RKO (cell line): ENCODE data around the gene EFHC1.

Source experiments
- DNase-seq: peaks from one replicate; pipeline ENCODE4 v3.0.0-alpha.2; 2016; ENCODE audit warnings: low spot score

EFHC1 gene

GRCh38 chr6:52518279-52518945, 98.3 kb downstream of the EFHC1 start:
- DNase-seq, result no peak

GRCh38 chr6:52519618-52520017, 99.5 kb downstream of the EFHC1 start:
- no peak for DNase-seq

- DNase-seq, result no peak
Measured at GRCh38 chr6:52522151-52522626, 102.0 kb downstream of the EFHC1 start.

DNA sequence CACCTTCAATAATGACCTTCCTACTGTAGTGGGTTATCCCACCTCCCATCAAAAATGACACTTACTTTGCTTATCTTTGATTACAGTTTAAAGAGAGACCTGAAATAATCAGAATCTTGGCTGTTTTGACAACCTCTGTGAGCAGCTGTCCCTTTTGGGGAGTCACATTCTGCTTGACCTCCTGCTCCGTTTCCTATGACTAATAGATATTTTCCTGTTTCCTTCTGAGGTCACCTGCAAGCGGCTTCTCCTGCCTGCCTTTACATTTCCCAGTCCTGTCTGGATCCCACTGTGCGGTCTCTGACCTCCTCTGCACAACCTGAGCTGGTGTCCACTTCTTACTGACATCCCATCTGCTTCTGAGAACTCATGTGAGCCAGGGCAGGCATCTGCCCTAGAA, 102.5 kb downstream of the EFHC1 start:
- DNase-seq, result no peak

DNA sequence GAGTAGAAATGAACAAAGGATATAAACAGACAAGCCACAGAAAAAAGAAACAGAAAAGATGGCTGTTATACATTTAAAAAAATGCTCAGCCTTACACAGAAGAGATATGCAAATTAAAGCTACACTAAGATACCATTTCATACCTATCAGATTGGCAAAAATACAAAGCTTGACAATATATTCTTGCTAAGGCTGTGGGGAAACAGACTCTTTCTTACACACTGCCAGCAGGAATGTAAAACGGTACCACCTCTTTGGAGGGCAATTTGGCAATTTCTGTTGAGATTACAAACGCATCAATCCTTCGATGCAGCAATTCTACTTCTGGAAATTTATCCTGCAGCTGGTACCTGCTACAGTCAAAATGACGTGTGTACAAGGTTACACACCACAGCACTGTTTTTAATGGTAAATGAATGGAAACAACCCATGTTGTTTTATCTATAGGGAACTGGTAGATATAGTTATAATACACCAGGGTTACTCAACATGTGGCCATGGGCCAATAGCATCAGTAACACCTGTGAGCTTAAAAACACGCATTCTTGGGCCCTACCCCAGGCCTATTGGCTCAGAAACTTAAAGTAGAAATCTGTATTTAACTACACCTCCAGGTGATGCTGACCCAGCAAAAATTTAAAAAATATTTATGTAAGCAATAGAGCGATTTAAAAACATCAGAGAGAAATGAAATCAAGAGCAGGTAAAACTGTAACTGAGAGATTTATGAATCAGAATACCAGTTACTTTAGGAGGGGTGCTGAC, 103.4 kb downstream of the EFHC1 start:
- DNase-seq, result no peak

GRCh38 chr6:52524918-52525317, 104.8 kb downstream of the EFHC1 start:
- DNase-seq, result no peak

DNA sequence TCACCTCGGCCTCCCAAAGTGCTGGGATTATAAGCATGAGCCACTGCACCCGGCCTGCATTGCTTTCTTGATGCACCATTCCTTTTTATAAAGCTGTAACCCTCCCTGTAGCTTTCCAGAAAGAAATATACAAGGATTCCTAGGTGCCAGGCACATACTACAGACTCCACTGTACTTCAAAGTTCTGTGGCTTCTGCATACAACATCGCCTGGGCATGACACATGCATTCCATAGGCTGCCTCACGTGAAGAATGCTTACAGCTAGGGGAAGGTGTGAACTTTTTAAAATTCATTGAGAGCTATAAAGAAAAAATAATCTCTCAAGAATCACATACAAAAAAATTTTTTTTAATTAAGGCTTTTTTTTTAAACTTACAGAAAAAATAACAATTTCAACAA, 106.5 kb downstream of the EFHC1 start:
- no peak for DNase-seq

- no peak for DNase-seq
Measured at GRCh38 chr6:52527436-52527835, 107.3 kb downstream of the EFHC1 start.

DNA sequence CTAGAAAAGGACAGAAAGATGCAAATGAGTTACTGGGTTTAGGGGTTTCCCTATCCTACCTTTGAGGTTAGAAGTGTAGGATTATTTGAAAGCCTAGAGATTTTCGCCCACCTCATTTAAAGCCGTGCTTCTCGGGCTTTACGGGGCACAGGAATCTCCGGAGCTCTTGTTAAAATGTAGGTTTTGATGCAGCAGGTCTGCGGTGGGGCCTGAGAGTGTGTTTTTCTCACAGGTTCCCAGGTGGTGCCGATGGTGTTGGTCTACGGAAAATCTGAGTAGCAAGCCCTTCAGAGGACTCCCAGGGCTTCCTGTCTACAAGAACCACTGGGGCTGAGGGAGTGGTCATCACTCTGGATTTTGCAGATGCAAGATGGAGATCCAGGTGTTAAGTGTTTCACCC, 109.2 kb downstream of the EFHC1 start:
- DNase-seq, result no peak

- DNase-seq, result no peak
Measured at GRCh38 chr6:52530351-52530750, 110.2 kb downstream of the EFHC1 start.

DNA sequence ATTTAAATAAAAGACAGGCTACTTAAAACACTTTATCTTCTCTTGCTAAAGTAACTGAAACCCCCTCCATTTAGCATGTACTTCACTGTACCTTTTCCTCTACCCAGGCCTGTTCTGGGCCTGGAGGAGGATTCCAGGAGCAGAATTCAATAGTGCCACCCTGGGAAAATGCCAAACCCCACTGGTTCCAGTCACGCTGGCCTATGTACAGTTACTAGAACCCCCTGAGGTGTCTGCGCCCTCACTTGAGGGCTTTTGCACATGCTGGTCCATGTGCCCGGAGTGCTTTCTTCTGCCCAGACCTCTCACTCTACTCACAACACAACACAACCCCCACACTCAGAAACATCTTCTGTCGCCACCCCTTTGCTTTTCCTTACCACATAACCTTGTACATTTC, 111.3 kb downstream of the EFHC1 start:
- no peak for DNase-seq

GRCh38 chr6:52531834-52532233, 111.7 kb downstream of the EFHC1 start:
- DNase-seq, result no peak

DNA sequence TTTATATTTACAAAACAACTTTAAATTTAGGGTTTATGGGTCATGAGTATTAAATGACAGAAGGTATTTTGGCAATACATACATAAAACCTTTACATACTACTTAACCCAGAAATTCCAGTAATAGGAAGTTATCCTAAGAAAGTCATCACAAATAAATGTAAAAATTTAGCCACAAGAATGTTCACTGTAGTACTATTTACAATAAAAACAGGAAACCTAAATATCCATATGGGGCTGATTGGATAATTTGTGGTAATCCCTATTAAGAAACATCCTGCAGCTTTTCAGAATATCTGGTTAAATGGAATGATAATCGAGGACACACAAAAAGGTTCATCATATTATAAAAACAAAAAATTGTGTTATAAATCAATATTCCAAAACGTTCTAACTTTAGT, 112.3 kb downstream of the EFHC1 start:
- no peak for DNase-seq

- DNase-seq, result no peak
Measured at GRCh38 chr6:52533491-52533890, 113.3 kb downstream of the EFHC1 start.

GRCh38 chr6:52534363-52534762, 114.2 kb downstream of the EFHC1 start:
- DNase-seq, result no peak

GRCh38 chr6:52534966-52535390, 114.8 kb downstream of the EFHC1 start:
- no peak for DNase-seq

- DNase-seq, result no peak
Measured at GRCh38 chr6:52535711-52536423, 115.7 kb downstream of the EFHC1 start.

GRCh38 chr6:52536424-52536916, 116.3 kb downstream of the EFHC1 start:
- no peak for DNase-seq

- no peak for DNase-seq
Measured at GRCh38 chr6:52537001-52537753, 117.0 kb downstream of the EFHC1 start.

GRCh38 chr6:52538252-52538900, 118.2 kb downstream of the EFHC1 start:
- no peak for DNase-seq

GRCh38 chr6:52538901-52539354, 118.8 kb downstream of the EFHC1 start:
- DNase-seq, result no peak
